ENCODE data around the gene UFSP2. TPM values are rescaled to one million over a fixed set of nuclear protein-coding genes. Genes with fewer than 3 reads are reported as not detected.

Gene UFSP2
- total RNA-seq, 4 donors from 2014 or later: 36.3 to 56.5 (median 40.1) TPM

GRCh38 chr4:185421366-185422124 lies 4.2 kb downstream of the UFSP2 start:
- intact Hi-C loops (cut with DNase I; ENCODE audit: low total_unique reads): no loop called here
- no peak for TF ChIP-seq CTCF (IDR thresholded peaks at IDR 0.05 in 4 of 5, conservative IDR thresholded peaks at IDR 0.05 in 1 of 5)
- TF ChIP-seq POLR2A (IDR thresholded peaks at IDR 0.05): no peak
- no peak overlapping the region for H3K4me3 ChIP-seq
- no peaks in the 10 kb centered on the region for H3K27me3 ChIP-seq
- H3K9me3 ChIP-seq: no peaks in the 10 kb centered on the region
- no peak for DNase-seq
- H3K4me1 ChIP-seq: peaks cover 18 to 28% of the 10 kb centered on the region in 2 donors
- in situ Hi-C loops (cut with MboI; ENCODE audit: low sequenced_read_pairs in 4 of 4): no loop called here
- H3K27ac ChIP-seq: peak overlapping the region in 1 of 4 donors; percentile 28
- peaks cover 0 to 14% of the 10 kb centered on the region in 2 donors for H3K36me3 ChIP-seq
- ATAC-seq: no peak

GRCh38 chr4:185416955-185417354 lies 8.8 kb downstream of the UFSP2 start:
- ATAC-seq (no peak), DNase-seq (no peak)
- no peaks in the 10 kb centered on the region for H3K9me3 ChIP-seq
- H3K4me1 ChIP-seq: peaks cover 0 to 10% of the 10 kb centered on the region in 2 donors
- intact Hi-C loops (cut with DNase I; ENCODE audit: low total_unique reads) (no loop called here), in situ Hi-C loops (cut with MboI; ENCODE audit: low sequenced_read_pairs in 4 of 4) (no loop called here)
- TF ChIP-seq CTCF (IDR thresholded peaks at IDR 0.05 in 4 of 5, conservative IDR thresholded peaks at IDR 0.05 in 1 of 5) (no peak), POLR2A (IDR thresholded peaks at IDR 0.05) (no peak)
- H3K36me3 ChIP-seq: peaks cover 0 to 54% of the 10 kb centered on the region in 2 donors
- no peak overlapping the region for H3K27ac ChIP-seq
- H3K27me3 ChIP-seq: no peaks in the 10 kb centered on the region
- no peak overlapping the region for H3K4me3 ChIP-seq

GRCh38 chr4:185412412-185412811 lies 13.4 kb downstream of the UFSP2 start:
- ATAC-seq: no peak
- in situ Hi-C loops (cut with MboI; ENCODE audit: low sequenced_read_pairs in 4 of 4): no loop called here
- H3K27me3 ChIP-seq: no peaks in the 10 kb centered on the region
- H3K4me1 ChIP-seq: peaks cover 0 to 4% of the 10 kb centered on the region in 2 donors
- H3K36me3 ChIP-seq: peaks cover 0 to 79% of the 10 kb centered on the region in 2 donors
- TF ChIP-seq POLR2A (IDR thresholded peaks at IDR 0.05): no peak
- TF ChIP-seq CTCF (IDR thresholded peaks at IDR 0.05 in 4 of 5, conservative IDR thresholded peaks at IDR 0.05 in 1 of 5): no peak
- H3K9me3 ChIP-seq: no peaks in the 10 kb centered on the region
- DNase-seq: no peak
- intact Hi-C loops (cut with DNase I; ENCODE audit: low total_unique reads): no loop called here
- H3K27ac ChIP-seq: peak overlapping the region in 1 of 4 donors; percentile 8
- H3K4me3 ChIP-seq: no peak overlapping the region

- intact Hi-C loops (cut with DNase I; ENCODE audit: low total_unique reads): no loop called here
- Histone ChIP-seq H3K27ac (no peak overlapping the region), H3K4me1 (peaks cover 0 to 4% of the 10 kb centered on the region in 2 donors), H3K4me3 (no peak overlapping the region), H3K9me3 (no peaks in the 10 kb centered on the region), H3K27me3 (no peaks in the 10 kb centered on the region), H3K36me3 (peaks cover 0 to 77% of the 10 kb centered on the region in 2 donors)
- ATAC-seq (no peak), DNase-seq (no peak)
- in situ Hi-C loops (cut with MboI; ENCODE audit: low sequenced_read_pairs in 4 of 4): no loop called here
- TF ChIP-seq POLR2A (IDR thresholded peaks at IDR 0.05) (no peak), CTCF (IDR thresholded peaks at IDR 0.05 in 4 of 5, conservative IDR thresholded peaks at IDR 0.05 in 1 of 5) (no peak)
These were observed 13.9 kb downstream of the UFSP2 start for GRCh38 chr4:185411849-185412248.

Measured in gastrocnemius medialis (tissue), 4 donors.